Measurements from ENCODE around the gene AKAP5.
"Not testable (repeated sequence)": the region's sequence is repeated elsewhere in the genome, so short reads cannot be mapped to it uniquely, and the experiment has no call there.

The AKAP5 gene

GRCh38 chr14:64502887-64503433, 37.7 kb downstream of the AKAP5 start:
- no peak for DNase-seq (ENCODE audit: low read depth)

GRCh38 chr14:64503434-64504309, 38.4 kb downstream of the AKAP5 start, which contains the start of gene ZBTB25:
TSS of gene ZBTB25 (minus strand) at chr14:64503838. CDS start at chr14:64490533, 13,305 bp downstream.
- peak; percentile 96 for DNase-seq (ENCODE audit: low read depth)

- peak; percentile 85 for DNase-seq (ENCODE audit: low read depth)
Measured at GRCh38 chr14:64504310-64504896, 39.1 kb downstream of the AKAP5 start, which contains the start of gene ZBTB1. TSS of gene ZBTB1 (plus strand) at chr14:64504770. CDS start at chr14:64521505, 16,735 bp downstream.

DNA sequence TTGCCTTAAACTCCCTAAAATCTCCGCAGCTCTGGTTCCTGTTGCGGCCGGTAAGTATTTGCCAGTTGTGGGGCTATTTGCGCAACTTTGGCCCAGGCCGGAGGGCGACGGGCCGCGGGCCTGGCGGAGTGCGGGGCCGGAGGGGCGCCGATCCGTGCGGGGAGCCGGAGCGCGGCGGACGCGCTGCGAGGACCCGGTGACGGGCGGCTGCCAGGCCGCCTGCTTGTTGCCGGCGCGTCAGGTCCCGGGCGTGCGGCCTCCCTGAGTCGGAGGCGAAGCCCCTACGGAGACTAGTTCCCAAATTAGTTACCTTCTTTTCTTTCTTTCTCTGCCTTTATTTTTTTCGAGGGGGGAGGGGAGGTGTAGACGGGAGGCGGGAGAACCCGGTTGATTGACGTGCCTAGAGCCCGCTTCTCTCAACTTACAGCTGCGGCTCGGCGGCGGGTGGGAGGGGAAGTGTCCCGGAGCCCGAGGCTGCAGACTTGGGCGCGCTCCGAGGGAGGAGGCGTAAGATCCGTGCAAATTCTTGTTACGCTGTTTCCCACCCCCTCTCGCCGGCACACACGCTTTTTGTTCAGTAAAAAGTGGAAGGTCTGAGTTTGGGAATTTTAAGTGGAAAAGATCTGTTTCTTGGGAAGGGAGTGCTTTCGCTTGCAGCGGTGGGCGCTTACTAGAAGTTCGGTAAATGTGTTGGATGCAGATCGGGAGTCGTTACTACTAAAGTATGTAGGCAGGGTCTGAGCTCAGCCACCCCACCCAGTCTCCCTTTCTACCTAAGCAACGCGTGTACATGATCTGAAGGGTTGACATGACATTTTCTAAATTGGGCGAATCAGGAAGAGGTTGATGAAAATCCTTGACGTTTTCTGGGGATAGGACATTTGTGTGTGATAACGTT, 39.8 kb downstream of the AKAP5 start:
- peak; percentile 81 for DNase-seq (ENCODE audit: low read depth)

GRCh38 chr14:64506721-64507120, 41.4 kb downstream of the AKAP5 start:
- no peak for DNase-seq (ENCODE audit: low read depth)

GRCh38 chr14:64507376-64508156, 42.3 kb downstream of the AKAP5 start:
- DNase-seq (ENCODE audit: low read depth) = peak; percentile 25

DNA sequence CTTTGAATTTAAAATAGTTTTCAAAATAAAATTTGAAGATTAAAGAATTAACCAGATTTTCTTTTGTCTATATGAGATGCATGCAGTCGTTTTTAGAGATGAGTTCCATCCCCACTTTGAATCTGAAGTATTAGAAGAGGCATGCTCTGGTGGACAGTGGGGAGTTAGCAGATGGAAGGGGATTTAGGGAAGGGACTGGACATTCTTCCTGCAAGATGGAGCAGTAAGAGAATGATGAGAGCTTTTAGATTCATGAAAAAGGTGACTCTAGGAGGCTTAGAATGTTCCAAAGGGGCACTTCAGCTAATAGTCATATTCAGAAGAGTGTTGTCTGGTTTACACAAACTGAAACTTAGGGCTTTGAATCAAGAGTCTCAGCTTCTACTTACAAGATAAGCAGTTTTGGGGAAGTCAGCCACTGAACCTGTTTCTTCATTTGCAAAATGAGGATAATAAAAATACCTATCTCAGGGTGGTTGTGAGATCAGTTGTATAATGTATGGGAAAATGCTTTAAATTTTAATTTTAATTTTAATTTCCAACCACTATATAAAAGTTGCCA, 43.0 kb downstream of the AKAP5 start:
- no peak for DNase-seq (ENCODE audit: low read depth)

DNA sequence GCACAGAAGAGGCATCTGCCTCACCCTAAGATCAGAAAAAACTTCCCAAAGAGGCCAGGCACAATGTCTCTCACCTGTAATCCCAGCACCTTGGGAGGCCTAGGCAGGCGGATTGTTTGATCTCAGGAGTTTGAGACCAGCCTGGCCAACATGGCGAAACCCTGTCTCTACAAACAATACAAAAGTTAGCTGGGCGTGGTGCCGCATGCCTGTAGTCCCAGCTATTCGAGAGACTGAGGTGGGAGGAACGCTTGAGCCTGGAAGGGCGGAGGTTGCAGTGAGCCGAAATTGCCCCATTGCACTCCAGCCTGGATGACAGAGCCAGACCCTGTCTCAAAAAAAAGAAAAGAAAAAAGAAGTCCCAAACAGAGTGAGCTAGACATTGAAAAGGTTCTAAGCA, 43.7 kb downstream of the AKAP5 start:
- DNase-seq (ENCODE audit: low read depth) = no peak

GRCh38 chr14:64510825-64511671, 45.7 kb downstream of the AKAP5 start:
- DNase-seq (ENCODE audit: low read depth) = peak; percentile 24

GRCh38 chr14:64513271-64513670, 48.0 kb downstream of the AKAP5 start:
- no peak for DNase-seq (ENCODE audit: low read depth)

GRCh38 chr14:64515053-64515452, 49.8 kb downstream of the AKAP5 start:
- no peak for DNase-seq (ENCODE audit: low read depth)

- no peak for DNase-seq (ENCODE audit: low read depth)
Measured at GRCh38 chr14:64516969-64517368, 51.7 kb downstream of the AKAP5 start.

GRCh38 chr14:64517667-64518066, 52.4 kb downstream of the AKAP5 start:
- not testable (repeated sequence) for DNase-seq (ENCODE audit: low read depth)

GRCh38 chr14:64518229-64518628, 52.9 kb downstream of the AKAP5 start:
- no peak for DNase-seq (ENCODE audit: low read depth)

DNA sequence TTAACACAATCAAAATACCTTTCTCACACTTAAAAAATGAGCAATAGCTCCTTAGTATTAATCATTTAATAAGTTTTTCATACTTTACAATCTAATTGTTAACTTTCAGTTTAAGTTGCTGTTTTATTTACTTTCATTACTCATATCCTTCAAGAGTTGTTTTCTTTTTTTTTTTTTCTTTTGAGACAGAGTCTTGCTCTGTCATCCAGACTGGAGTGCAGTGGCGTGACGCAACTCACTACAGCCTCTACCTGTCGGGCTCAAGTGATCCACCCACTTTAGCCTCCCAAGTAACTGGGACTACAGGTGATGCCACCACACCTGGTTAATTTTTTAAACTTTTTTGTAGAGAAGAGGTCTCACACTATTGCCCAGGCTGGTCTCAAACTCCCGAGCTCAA, 55.4 kb downstream of the AKAP5 start:
- DNase-seq (ENCODE audit: low read depth) = no peak

DNA sequence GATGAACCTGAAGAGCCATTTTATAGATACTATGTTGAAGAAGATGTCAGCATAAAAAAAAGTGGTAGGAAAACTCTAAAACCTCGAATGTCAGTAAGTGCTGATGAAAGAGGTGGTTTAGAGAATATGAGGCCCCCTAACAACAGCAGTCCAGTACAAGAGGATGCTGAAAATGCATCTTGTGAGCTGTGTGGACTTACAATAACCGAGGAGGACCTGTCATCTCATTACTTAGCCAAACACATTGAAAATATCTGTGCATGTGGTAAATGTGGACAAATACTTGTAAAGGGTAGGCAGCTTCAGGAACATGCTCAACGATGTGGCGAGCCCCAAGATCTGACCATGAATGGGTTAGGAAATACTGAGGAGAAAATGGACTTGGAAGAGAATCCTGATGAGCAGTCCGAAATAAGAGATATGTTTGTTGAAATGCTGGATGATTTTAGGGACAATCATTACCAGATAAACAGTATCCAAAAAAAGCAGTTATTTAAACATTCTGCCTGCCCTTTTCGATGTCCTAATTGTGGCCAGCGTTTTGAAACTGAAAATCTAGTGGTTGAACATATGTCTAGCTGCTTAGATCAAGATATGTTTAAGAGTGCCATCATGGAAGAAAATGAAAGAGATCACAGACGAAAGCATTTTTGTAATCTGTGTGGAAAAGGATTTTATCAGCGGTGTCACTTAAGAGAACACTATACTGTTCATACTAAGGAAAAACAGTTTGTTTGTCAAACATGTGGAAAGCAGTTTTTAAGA, 57.5 kb downstream of the AKAP5 start:
- no peak for DNase-seq (ENCODE audit: low read depth)
